ENCODE results near the gene EHD4. TPM values are rescaled to one million over a fixed set of nuclear protein-coding genes. Genes with fewer than 3 reads are reported as not detected.
A peak's percentile ranks its signal among the peaks of the same experiment; 100 is the strongest.

EHD4 gene
- polyA plus RNA-seq, 1 of the 3 experiments (the other 2 are of a cell fraction): 17.5 TPM

DNA sequence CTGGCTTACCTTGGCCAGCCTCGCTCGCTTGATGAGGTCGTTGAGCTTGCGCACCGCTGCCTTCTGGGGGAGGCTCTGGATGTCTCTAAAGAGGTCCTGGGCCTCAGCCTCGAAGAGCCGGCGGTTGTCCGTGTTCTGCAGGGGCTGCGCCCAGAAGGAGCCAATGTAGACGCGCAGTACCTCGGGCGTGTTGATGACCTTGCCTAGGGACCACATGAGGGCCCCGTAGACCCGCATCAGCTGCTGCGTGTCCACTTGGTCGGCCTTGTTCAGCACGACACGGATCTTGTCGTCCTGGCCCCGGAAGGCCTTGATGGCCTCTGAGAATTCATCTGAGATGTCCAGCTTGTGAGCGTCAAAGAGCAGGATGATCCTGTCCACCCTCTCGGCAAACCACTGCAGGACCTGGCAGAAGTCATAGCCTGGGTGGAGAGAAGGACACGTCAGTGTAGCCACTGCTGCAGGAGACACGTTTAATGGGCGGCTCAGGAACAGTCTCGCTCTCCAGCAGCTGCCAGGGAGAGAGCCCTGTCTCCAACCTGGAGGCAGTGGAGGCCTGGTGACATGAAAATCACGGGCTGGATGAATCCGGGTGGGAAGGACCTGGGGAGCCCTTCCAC is 53.0 kb downstream of the EHD4 start:
- no peaks in the 10 kb centered on the region for H3K9me2 ChIP-seq
- H3K4me2 ChIP-seq: no peak overlapping the region
- no peak overlapping the region for H3K9ac ChIP-seq
- H3K9me3 ChIP-seq: no peaks in the 10 kb centered on the region
- H3K27me3 ChIP-seq (ENCODE audit: insufficient read depth): no peaks in the 10 kb centered on the region
- no peak overlapping the region for H2AFZ ChIP-seq (ENCODE audit: low read depth)
- H3K4me3 ChIP-seq (ENCODE audit: low read depth in 2 of 2, low read length in 1 of 2): no peak overlapping the region
- ChIA-PET POLR2A (no interaction called here), CTCF (no interaction called here)
- TF ChIP-seq USF2 (IDR thresholded peaks at IDR 0.05; ENCODE audit: borderline replicate concordance, low read depth, low read length): no peak
- 0 out of 2 replicates have a peak, but pooled peaks cover 4% of the 10 kb centered on the region for H4K20me1 ChIP-seq (ENCODE audit: insufficient read depth)
- peaks cover 11% of the 10 kb centered on the region; the same call in 1 of the 2 replicates for H3K79me2 ChIP-seq (ENCODE audit: insufficient read depth)
- no peak overlapping the region for H3K27ac ChIP-seq (ENCODE audit: low read depth in 2 of 2, low read length in 1 of 2)
- peaks cover 5 to 8% of the 10 kb centered on the region in 2 experiments; a peak in 2 of 4 replicates for H3K4me1 ChIP-seq (ENCODE audit: control insufficient read depth in 1 of 2, insufficient read depth in 2 of 2, low read depth in 1 of 2, low read length in 1 of 2)
- DNase-seq: no peak
- H3F3A ChIP-seq (replicated peaks; ENCODE audit: insufficient read depth): peaks cover 6% of the 10 kb centered on the region
- WGBS (ENCODE audit: low lambda C conversion rate): 97% methylated on average over 13 of the region's 30 CpGs
- H3K36me3 ChIP-seq (replicated peaks in 1 of 2; ENCODE audit: control insufficient read depth in 1 of 2, insufficient read depth in 2 of 2, low read length in 1 of 2): peaks cover 4 to 6% of the 10 kb centered on the region in 2 experiments

DNA sequence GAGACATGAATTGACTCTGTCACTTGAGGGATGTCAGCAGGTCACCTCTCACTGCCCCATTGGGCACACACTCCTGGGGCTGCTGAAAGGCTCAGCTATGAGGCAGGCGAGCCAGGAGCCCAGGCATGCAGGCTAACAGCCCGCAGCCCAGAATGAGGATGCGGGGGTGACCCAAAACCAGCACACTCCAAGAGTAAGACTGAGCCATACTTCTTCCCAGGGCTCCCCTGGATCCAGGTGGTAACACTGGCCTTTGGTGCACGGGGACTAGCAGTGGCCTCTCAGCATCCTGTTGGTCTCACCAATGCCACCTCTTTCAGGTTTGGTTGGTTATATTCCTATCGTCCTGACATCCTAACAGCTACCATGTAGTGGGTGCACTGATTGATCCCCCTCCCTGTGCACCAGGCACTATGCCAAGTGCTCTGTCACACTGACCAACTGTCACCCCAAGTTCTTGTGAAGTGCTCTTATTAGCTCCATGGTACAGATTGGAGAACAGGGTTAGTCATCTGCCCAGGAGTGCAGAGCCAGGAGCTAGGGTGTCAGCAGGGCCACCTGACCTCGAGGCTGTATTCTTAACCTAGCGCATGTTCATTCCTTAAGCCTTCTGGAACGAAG is 53.7 kb downstream of the EHD4 start:
- Histone ChIP-seq H3K79me2 (ENCODE audit: insufficient read depth) (peaks cover 11% of the 10 kb centered on the region; the same call in 1 of the 2 replicates), H3K9ac (no peak overlapping the region), H3K9me3 (no peaks in the 10 kb centered on the region), H3K27me3 (ENCODE audit: insufficient read depth) (no peaks in the 10 kb centered on the region), H3K4me3 (ENCODE audit: low read depth in 2 of 2, low read length in 1 of 2) (no peak overlapping the region), H2AFZ (ENCODE audit: low read depth) (no peak overlapping the region), H4K20me1 (ENCODE audit: insufficient read depth) (0 out of 2 replicates have a peak, but pooled peaks cover 4% of the 10 kb centered on the region), H3K4me2 (no peak overlapping the region), H3F3A (replicated peaks; ENCODE audit: insufficient read depth) (peaks cover 6% of the 10 kb centered on the region), H3K4me1 (ENCODE audit: control insufficient read depth in 1 of 2, insufficient read depth in 2 of 2, low read depth in 1 of 2, low read length in 1 of 2) (peaks cover 5 to 8% of the 10 kb centered on the region in 2 experiments; a peak in 2 of 4 replicates), H3K9me2 (no peaks in the 10 kb centered on the region), H3K27ac (ENCODE audit: low read depth in 2 of 2, low read length in 1 of 2) (0 out of 4 replicates have a peak overlapping the region, but pooled peaks of 1 of the 2 experiments have one; percentile 50), H3K36me3 (replicated peaks in 1 of 2; ENCODE audit: control insufficient read depth in 1 of 2, insufficient read depth in 2 of 2, low read length in 1 of 2) (peaks cover 0 to 4% of the 10 kb centered on the region in 2 experiments)
- POLR2A ChIA-PET: no interaction called here
- TF ChIP-seq MAX (IDR thresholded peaks at IDR 0.05; ENCODE audit: low read depth) (no peak), ELF1 (IDR thresholded peaks at IDR 0.05) (no peak), POLR2AphosphoS5 (IDR thresholded peaks at IDR 0.05; ENCODE audit: low read depth, low read length) (no peak), RFX5 (IDR thresholded peaks at IDR 0.05; ENCODE audit: low read length) (no peak), FOXJ3 (CRISPR knock-in tag; IDR thresholded peaks at IDR 0.05) (no peak), CHD2 (IDR thresholded peaks at IDR 0.05; ENCODE audit: low read length, partially characterized antibody) (no peak), RXRA (IDR thresholded peaks at IDR 0.05; ENCODE audit: borderline replicate concordance, low read depth) (no peak), NFIC (IDR thresholded peaks at IDR 0.05; ENCODE audit: borderline replicate concordance) (no peak), GABPA (IDR thresholded peaks at IDR 0.05; ENCODE audit: low read depth) (no peak), CTCF (IDR thresholded peaks at IDR 0.05) (no peak), RCOR1 (IDR thresholded peaks at IDR 0.05; ENCODE audit: low read length) (no peak), FOSL2 (IDR thresholded peaks at IDR 0.05; ENCODE audit: borderline replicate concordance, low read depth) (no peak), TAF1 (IDR thresholded peaks at IDR 0.05; ENCODE audit: borderline replicate concordance, low read depth, low read length) (no peak), EZH2phosphoT487 (IDR thresholded peaks at IDR 0.05; ENCODE audit: borderline replicate concordance, low read depth) (no peak), SMC3 (IDR thresholded peaks at IDR 0.05; ENCODE audit: low read depth, low read length) (no peak), SIN3A (IDR thresholded peaks at IDR 0.05; ENCODE audit: borderline replicate concordance, low read depth, low read length) (no peak), MEF2A (IDR thresholded peaks at IDR 0.05; ENCODE audit: borderline replicate concordance, low read depth) (no peak)
- TF ChIP-seq, protein P1, sequence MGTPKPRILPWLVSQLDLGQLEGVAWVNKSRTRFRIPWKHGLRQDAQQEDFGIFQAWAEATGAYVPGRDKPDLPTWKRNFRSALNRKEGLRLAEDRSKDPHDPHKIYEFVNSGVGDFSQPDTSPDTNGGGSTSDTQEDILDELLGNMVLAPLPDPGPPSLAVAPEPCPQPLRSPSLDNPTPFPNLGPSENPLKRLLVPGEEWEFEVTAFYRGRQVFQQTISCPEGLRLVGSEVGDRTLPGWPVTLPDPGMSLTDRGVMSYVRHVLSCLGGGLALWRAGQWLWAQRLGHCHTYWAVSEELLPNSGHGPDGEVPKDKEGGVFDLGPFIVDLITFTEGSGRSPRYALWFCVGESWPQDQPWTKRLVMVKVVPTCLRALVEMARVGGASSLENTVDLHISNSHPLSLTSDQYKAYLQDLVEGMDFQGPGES (IDR thresholded peaks at IDR 0.05; ENCODE audit: low read depth, low read length): no peak
- WGBS (ENCODE audit: low lambda C conversion rate): 90% methylated on average over 4 of the region's 8 CpGs
- DNase-seq: no peak
- CTCF ChIA-PET: no interaction called here

Data from SK-N-SH (cell line).